Cardiac muscle cell (in vitro differentiated cells and primary cell): Measurements from ENCODE around the gene ZWINT. TPM values are rescaled to one million over a fixed set of nuclear protein-coding genes. Genes with fewer than 3 reads are reported as not detected.

Source experiments
- DNase-seq, 2 donors: peaks; one replicate each; pipeline versions ENCODE4 v3.0.0 to v3.0.0-alpha.2; 2010 to 2017; ENCODE audit warnings: low read depth in 1 of 2, low spot score in 1 of 2
- H3K27ac ChIP-seq: fragments of 200-600 bp; sonication (generic); 2 replicates; pipeline ENCODE4 v1.5.1; 2016
- H3K27me3 ChIP-seq: fragments of 200-600 bp; sonication (generic); 2 replicates; pipeline ENCODE4 v1.6.0; 2016; ENCODE audit warnings: control low read depth
- H3K36me3 ChIP-seq: fragments of 200-600 bp; sonication (generic); 2 replicates; pipeline ENCODE4 v1.5.1; 2016; ENCODE audit warnings: control low read depth
- H3K4me1 ChIP-seq: fragments of 200-600 bp; sonication (generic); 2 replicates; pipeline ENCODE4 v1.8.1; 2017; ENCODE audit warnings: low read depth, mild to moderate bottlenecking, mixed run types
- H3K4me3 ChIP-seq: fragments of 200-600 bp; sonication (generic); 2 replicates; pipeline ENCODE4 v1.5.1; 2016; ENCODE audit warnings: mild to moderate bottlenecking
- H3K9me3 ChIP-seq: fragments of 200-600 bp; sonication (generic); 2 replicates; pipeline ENCODE4 v1.5.1; 2017; ENCODE audit warnings: low read depth, mild to moderate bottlenecking, control low read depth
- polyA plus RNA-seq: library from polyadenylated mRNA; unstranded; fragments of >200 nt; fragmentation: Nextera tagmentation; extraction: Ambion mirVana; gene quantifications from 2 replicates; pipeline ENCODE4 v1.2.1, GENCODE V29; 2016
- total RNA-seq: library from RNA; depleted of rRNA; stranded (reverse); fragments of >200 nt; gene quantifications from 2 replicates; pipeline ENCODE4 v1.2.3, GENCODE V29; 2016
- TF ChIP-seq, protein P1 (sequence below): IDR thresholded peaks from 2 replicates; pipeline ENCODE4 v1.5.1; 2012; ENCODE audit warnings: low read depth, mild to moderate bottlenecking, low read length

The ZWINT gene
- total and polyA plus RNA-seq, 2 experiments from 2014 or later, result 33.0 to 60.6 TPM

DNA sequence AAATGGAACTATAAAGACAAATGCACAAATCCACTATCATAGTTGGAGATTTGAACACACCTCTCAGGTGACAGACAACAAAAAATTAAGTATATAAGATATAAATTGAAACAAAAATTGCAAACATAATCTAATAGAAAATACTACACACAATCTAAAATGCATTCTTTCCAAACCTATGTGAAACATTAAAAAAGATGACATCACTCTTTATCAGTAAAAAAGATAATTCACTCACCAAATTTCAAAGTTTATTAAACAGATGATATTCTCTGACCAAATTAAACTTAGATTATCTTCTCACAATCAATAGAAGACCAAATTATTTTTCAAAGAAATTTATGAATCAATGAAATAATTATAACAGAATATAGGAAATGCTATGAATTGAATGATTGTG lies 4.0 kb downstream of the ZWINT start:
- Histone ChIP-seq H3K36me3 (no peaks in the 10 kb centered on the region), H3K27ac (no peak overlapping the region), H3K4me3 (no peak overlapping the region), H3K27me3 (no peaks in the 10 kb centered on the region), H3K4me1 (no peaks in the 10 kb centered on the region), H3K9me3 (no peaks in the 10 kb centered on the region)
- no peak for DNase-seq
- TF ChIP-seq, protein P1, sequence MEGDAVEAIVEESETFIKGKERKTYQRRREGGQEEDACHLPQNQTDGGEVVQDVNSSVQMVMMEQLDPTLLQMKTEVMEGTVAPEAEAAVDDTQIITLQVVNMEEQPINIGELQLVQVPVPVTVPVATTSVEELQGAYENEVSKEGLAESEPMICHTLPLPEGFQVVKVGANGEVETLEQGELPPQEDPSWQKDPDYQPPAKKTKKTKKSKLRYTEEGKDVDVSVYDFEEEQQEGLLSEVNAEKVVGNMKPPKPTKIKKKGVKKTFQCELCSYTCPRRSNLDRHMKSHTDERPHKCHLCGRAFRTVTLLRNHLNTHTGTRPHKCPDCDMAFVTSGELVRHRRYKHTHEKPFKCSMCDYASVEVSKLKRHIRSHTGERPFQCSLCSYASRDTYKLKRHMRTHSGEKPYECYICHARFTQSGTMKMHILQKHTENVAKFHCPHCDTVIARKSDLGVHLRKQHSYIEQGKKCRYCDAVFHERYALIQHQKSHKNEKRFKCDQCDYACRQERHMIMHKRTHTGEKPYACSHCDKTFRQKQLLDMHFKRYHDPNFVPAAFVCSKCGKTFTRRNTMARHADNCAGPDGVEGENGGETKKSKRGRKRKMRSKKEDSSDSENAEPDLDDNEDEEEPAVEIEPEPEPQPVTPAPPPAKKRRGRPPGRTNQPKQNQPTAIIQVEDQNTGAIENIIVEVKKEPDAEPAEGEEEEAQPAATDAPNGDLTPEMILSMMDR, result no peak

DNA sequence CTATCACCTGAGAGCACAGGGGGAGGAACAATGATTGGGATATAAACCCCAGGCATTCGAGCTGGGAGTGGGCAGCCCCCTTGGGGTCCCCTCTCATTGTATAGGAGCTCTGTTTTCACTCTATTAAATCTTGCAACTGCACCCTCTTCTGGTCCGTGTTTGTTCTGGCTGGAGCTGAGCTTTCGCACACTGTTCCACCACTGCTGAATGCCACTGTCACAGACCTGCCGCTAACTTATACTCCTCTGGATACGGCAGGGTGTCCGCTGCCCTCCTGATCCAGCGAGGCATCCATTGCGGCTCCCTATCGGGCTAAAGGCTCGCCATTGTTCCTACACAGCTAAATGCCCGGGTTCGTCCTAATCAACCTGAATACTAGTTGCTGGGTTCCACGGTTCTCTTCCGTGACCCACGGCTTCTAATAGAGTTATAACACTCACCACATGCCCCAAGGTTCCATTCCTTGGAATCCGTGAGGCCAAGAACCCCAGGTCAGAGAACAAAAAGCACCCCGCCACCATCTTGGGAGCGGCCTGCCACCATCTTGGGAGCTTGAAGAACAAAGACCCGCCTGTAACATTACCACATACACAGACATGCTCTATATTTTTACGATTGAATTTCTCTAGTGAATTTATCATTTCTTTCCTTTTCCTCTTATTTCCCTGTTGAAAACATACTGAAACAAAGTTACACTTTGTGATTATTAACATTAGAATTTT lies 9.0 kb downstream of the ZWINT start:
- no peak for DNase-seq
- Histone ChIP-seq H3K4me1 (no peaks in the 10 kb centered on the region), H3K4me3 (no peak overlapping the region), H3K27ac (no peak overlapping the region), H3K9me3 (no peaks in the 10 kb centered on the region), H3K27me3 (no peaks in the 10 kb centered on the region), H3K36me3 (no peaks in the 10 kb centered on the region)
- TF ChIP-seq, protein P1, result no peak

DNA sequence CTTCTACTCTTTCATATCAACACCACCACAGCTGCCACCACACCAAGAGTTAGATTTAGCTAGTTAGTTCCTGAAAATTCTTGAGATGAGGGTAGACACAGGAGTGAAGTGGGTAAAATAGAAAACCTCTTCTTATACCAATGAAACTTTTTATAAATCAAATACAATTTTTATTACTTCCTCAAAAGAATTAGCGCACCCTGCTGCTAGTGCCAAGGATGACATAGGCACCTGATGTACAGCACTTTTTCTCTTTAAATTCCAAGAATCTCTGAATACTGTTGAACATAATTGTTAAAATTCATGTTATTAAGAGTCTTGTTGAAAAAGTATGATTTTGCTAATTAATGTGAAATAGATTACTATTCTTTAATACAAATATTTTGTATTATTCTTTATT lies 11.4 kb downstream of the ZWINT start:
- Histone ChIP-seq H3K36me3 (no peaks in the 10 kb centered on the region), H3K4me3 (no peak overlapping the region), H3K27ac (no peak overlapping the region), H3K4me1 (no peaks in the 10 kb centered on the region), H3K27me3 (no peaks in the 10 kb centered on the region), H3K9me3 (no peaks in the 10 kb centered on the region)
- no peak for DNase-seq
- TF ChIP-seq, protein P1, result no peak

DNA sequence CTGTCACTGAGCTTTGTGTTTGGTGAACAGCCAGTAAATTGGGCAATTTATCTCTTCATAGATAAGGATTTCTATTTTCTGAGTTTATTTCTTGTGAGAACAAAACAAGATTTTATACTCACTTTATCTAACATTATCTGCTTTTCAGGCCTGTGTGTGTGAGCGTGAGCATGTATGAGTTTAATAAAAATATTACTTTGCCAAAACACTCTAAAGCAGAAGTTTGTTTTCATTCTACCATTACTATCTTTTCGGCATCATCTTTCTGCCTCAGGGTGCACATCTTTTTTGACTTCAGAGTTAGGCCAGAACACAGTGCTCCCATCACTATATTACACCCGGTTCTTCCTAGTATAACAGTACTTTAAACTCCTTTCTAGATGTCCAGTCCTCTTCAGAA lies 13.0 kb downstream of the ZWINT start:
- Histone ChIP-seq H3K9me3 (no peaks in the 10 kb centered on the region), H3K27ac (no peak overlapping the region), H3K4me3 (no peak overlapping the region), H3K27me3 (no peaks in the 10 kb centered on the region), H3K36me3 (no peaks in the 10 kb centered on the region), H3K4me1 (no peaks in the 10 kb centered on the region)
- DNase-seq, result no peak
- TF ChIP-seq, protein P1, result no peak

DNA sequence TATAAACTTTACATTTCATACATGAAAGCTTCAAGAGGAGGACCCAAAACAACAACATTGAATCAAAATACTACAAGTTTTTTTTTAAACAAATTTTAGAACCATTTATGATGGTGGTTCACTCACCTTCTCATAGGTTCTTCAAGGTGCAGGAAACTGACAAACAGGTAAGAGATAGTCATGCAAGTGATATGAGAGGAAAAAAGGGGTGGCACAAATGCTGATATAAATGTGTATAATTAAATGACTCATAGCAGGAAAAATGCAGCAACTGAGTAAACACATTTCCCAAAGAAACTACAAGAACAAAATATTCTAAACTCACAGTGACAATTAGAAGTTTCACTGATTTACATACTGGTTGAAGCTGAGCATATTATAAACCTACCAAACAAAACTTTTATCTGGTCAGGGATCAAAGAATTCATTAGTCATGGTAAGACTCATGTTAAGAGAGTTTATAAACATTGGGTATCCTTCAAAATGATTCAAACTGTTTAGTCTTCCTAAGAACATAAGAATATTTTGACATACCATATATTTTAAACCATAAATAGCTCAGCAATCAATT lies 14.1 kb downstream of the ZWINT start:
- Histone ChIP-seq H3K27ac (no peak overlapping the region), H3K27me3 (no peaks in the 10 kb centered on the region)
- DNase-seq, result no peak

More for the DNA sequence above, 14.1 kb downstream of the ZWINT start:
- Histone ChIP-seq H3K36me3 (no peaks in the 10 kb centered on the region), H3K4me1 (no peaks in the 10 kb centered on the region), H3K9me3 (no peaks in the 10 kb centered on the region), H3K4me3 (no peak overlapping the region)
- TF ChIP-seq, protein P1, result no peak
